GF-D8 (cell line): ENCODE data around the gene SLC34A1.
"Not testable (repeated sequence)": the region's sequence is repeated elsewhere in the genome, so short reads cannot be mapped to it uniquely, and the experiment has no call there.

Source experiments
- DNase-seq: peaks from one replicate; lab custom pipeline; 2025; lab: John Stamatoyannopoulos, UW

Gene SLC34A1

GRCh38 chr5:177368869-177369644, 15.2 kb upstream of the SLC34A1 start:
- DNase-seq: no peak

GRCh38 chr5:177369645-177370440, 14.4 kb upstream of the SLC34A1 start:
- DNase-seq: no peak

- no peak for DNase-seq
Measured at GRCh38 chr5:177370488-177371119, 13.6 kb upstream of the SLC34A1 start.

GRCh38 chr5:177371120-177372033, 12.9 kb upstream of the SLC34A1 start:
- DNase-seq: no peak

GRCh38 chr5:177372034-177372896, 12.0 kb upstream of the SLC34A1 start:
- peak; percentile 11 for DNase-seq

- no peak for DNase-seq
Measured at GRCh38 chr5:177372910-177373309, 11.3 kb upstream of the SLC34A1 start.

GRCh38 chr5:177373806-177374205, 10.4 kb upstream of the SLC34A1 start:
- DNase-seq: no peak

- no peak for DNase-seq
Measured at GRCh38 chr5:177374211-177374610, 10.0 kb upstream of the SLC34A1 start.

GRCh38 chr5:177375516-177375915, 8.7 kb upstream of the SLC34A1 start:
- not testable (repeated sequence) for DNase-seq

GRCh38 chr5:177376107-177376506, 8.1 kb upstream of the SLC34A1 start:
- no peak for DNase-seq

GRCh38 chr5:177377851-177378776, 6.1 kb upstream of the SLC34A1 start:
- no peak for DNase-seq

- DNase-seq: no peak
Measured at GRCh38 chr5:177378884-177379883, 5.0 kb upstream of the SLC34A1 start.

- DNase-seq: no peak
Measured at GRCh38 chr5:177380805-177381126, 3.5 kb upstream of the SLC34A1 start.

GRCh38 chr5:177382423-177383029, 1.7 kb upstream of the SLC34A1 start:
- no peak for DNase-seq

GRCh38 chr5:177383181-177383580, 1.1 kb upstream of the SLC34A1 start:
- DNase-seq: no peak

- no peak for DNase-seq
Measured at GRCh38 chr5:177385720-177386119, 1.5 kb downstream of the SLC34A1 start.

GRCh38 chr5:177386542-177386941, 2.3 kb downstream of the SLC34A1 start:
- DNase-seq: no peak

GRCh38 chr5:177387405-177387804, 3.2 kb downstream of the SLC34A1 start:
- no peak for DNase-seq
